ENCODE results near the gene PSRC1. TPM values are rescaled to one million over a fixed set of nuclear protein-coding genes. Genes with fewer than 3 reads are reported as not detected.

Gene PSRC1
- total RNA-seq, 2 donors from 2014 or later = 6.5 to 36.0 TPM

DNA sequence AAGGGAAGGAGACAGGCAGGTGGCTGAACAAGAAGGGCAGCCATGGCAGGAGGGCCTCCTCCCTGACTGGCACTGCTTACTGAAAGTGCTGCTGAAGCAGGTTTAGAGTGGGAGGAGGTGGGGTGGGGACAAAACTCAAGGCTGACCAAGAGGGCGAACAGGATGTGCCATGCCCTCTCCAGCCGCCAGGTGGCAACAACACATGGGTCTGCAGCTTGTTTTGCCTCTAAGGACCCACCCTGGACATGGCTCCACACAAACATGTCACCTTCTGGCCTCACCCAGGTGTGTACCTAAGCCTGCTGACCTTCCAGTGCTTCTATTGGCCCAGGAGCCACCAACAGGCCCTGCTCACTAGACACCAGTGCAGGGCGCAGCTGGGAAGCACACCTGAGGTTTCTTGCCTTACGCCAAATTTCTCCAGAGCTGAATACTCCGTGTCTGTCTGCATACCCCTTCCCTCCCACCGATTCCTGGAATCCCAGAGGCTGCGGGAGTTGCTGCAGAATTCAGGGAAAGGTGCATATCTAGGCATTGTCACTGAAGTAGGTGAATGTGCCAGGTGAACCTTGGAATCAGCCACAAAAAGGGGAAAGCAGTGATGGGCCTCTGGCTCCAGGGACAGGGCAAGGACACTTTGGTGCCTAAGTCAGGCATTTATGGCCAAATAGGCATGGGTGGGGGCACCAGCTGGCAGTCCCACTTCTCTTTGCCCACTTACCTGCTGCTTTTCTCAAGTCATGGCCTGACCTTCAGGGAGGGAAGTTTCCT lies 5.3 kb downstream of the PSRC1 start:
- H3K9me3 ChIP-seq = no peaks in the 10 kb centered on the region
- H3K36me3 ChIP-seq = no peaks in the 10 kb centered on the region
- H3K27ac ChIP-seq = peak overlapping the region; percentile 44
- TF ChIP-seq, protein P1, sequence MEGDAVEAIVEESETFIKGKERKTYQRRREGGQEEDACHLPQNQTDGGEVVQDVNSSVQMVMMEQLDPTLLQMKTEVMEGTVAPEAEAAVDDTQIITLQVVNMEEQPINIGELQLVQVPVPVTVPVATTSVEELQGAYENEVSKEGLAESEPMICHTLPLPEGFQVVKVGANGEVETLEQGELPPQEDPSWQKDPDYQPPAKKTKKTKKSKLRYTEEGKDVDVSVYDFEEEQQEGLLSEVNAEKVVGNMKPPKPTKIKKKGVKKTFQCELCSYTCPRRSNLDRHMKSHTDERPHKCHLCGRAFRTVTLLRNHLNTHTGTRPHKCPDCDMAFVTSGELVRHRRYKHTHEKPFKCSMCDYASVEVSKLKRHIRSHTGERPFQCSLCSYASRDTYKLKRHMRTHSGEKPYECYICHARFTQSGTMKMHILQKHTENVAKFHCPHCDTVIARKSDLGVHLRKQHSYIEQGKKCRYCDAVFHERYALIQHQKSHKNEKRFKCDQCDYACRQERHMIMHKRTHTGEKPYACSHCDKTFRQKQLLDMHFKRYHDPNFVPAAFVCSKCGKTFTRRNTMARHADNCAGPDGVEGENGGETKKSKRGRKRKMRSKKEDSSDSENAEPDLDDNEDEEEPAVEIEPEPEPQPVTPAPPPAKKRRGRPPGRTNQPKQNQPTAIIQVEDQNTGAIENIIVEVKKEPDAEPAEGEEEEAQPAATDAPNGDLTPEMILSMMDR (IDR thresholded peaks at IDR 0.05) = peak; percentile 84
- H3K4me1 ChIP-seq = peaks cover 26% of the 10 kb centered on the region
- H3K9ac ChIP-seq (ENCODE audit: low read depth in 2 of 2, low read length in 2 of 2) = peak overlapping the region in 1 of 2 donors; percentile 35
- peak; percentile 94 for DNase-seq
- no peaks in the 10 kb centered on the region for H3K27me3 ChIP-seq
- H3K4me3 ChIP-seq = no peak overlapping the region
- intact Hi-C loops (cut with DNase I) = no loop called here

DNA sequence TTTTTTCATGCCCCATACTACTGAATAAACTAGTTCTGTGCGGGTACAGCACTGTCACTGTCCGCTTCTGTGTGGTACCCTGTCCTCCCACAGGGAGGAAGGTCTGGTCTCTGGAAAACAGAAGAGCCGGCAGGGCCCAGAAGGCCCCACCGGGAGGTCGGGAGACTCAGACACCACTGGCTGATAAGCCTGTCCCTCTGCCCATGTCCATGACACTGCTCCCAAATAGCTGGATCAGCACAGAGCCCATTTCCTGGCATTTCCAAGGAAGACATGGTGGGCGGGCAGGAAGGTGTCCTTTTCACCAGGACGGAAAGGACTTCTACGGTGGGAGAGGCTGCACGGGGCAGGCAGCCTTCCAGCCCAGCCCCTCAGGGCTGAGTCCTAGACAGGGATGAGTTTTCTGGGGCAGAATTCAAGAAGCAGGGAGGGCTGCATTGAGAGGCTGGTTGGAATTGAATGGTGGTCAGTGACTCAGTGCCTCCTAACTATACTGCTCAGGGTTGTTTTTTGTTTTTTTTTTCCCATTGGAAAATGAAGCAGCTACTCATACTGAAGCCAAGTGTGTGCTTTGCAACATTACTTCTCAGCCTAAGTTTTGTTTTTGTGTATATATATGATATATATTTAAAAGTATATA lies 7.1 kb downstream of the PSRC1 start:
- intact Hi-C loops (cut with DNase I) = no loop called here
- Histone ChIP-seq H3K4me1 (peaks cover 15% of the 10 kb centered on the region), H3K9ac (ENCODE audit: low read depth in 2 of 2, low read length in 2 of 2) (no peak overlapping the region), H3K9me3 (no peaks in the 10 kb centered on the region), H3K4me3 (no peak overlapping the region), H3K36me3 (no peaks in the 10 kb centered on the region), H3K27me3 (no peaks in the 10 kb centered on the region), H3K27ac (no peak overlapping the region)
- no peak for DNase-seq
- TF ChIP-seq, protein P1 (IDR thresholded peaks at IDR 0.05) = no peak

DNA sequence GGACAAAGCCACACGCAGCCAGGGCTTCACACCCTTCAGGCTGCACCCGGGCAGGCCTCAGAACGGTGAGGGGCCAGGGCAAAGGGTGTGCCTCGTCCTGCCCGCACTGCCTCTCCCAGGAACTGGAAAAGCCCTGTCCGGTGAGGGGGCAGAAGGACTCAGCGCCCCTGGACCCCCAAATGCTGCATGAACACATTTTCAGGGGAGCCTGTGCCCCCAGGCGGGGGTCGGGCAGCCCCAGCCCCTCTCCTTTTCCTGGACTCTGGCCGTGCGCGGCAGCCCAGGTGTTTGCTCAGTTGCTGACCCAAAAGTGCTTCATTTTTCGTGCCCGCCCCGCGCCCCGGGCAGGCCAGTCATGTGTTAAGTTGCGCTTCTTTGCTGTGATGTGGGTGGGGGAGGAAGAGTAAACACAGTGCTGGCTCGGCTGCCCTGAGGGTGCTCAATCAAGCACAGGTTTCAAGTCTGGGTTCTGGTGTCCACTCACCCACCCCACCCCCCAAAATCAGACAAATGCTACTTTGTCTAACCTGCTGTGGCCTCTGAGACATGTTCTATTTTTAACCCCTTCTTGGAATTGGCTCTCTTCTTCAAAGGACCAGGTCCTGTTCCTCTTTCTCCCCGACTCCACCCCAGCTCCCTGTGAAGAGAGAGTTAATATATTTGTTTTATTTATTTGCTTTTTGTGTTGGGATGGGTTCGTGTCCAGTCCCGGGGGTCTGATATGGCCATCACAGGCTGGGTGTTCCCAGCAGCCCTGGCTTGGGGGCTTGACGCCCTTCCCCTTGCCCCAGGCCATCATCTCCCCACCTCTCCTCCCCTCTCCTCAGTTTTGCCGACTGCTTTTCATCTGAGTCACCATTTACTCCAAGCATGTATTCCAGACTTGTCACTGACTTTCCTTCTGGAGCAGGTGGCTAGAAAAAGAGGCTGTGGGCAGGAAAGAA lies 8.1 kb downstream of the PSRC1 start:
- no peaks in the 10 kb centered on the region for H3K9me3 ChIP-seq
- no peaks in the 10 kb centered on the region for H3K27me3 ChIP-seq
- H3K4me3 ChIP-seq = no peak overlapping the region
- peaks cover 15% of the 10 kb centered on the region for H3K4me1 ChIP-seq
- no peaks in the 10 kb centered on the region for H3K36me3 ChIP-seq
- intact Hi-C loops (cut with DNase I) = no loop called here
- no peak overlapping the region for H3K27ac ChIP-seq
- DNase-seq = peak; percentile 80
- TF ChIP-seq, protein P1 (IDR thresholded peaks at IDR 0.05) = no peak
- peak overlapping the region in 1 of 2 donors; percentile 19 for H3K9ac ChIP-seq (ENCODE audit: low read depth in 2 of 2, low read length in 2 of 2)

DNA sequence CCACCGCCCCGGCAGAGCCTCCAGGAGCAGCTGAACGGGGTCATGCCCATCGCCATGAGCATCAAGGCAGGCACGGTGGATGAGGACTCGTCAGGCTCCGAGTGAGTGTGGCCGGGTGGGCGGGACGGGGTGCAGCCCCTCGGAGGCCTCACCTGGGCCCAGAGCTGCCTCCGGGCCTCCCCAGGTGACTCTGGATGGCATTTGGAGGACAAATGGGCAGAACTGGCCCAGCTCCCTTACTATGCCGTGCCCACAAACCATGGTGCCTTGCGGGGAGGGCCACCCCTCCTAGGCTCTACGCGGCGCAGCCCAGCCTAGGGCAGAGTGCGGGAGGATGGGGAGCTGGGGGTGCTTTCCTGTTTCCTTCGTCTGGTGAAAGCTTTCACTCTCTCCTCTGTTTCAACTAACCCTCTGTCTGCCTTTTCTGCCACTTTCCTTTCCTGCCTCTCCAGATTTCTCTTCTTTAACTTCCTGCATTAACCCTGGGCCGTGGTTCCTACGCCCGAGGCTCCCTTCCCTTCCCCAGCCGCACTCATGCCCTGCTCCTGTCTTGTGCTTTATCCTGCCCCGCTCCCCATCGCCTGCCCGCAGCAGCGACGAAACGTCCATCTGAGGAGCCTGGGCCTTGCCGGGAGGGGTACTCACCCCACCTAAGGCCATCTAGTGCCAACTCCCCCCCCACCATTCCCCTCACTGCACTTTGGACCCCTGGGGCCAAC lies 9.2 kb downstream of the PSRC1 start:
- H3K36me3 ChIP-seq = no peaks in the 10 kb centered on the region
- H3K4me3 ChIP-seq = no peak overlapping the region
- H3K9me3 ChIP-seq = no peaks in the 10 kb centered on the region
- H3K4me1 ChIP-seq = peaks cover 15% of the 10 kb centered on the region
- intact Hi-C loops (cut with DNase I) = no loop called here
- H3K27me3 ChIP-seq = no peaks in the 10 kb centered on the region
- DNase-seq = no peak
- no peak overlapping the region for H3K27ac ChIP-seq
- H3K9ac ChIP-seq (ENCODE audit: low read depth in 2 of 2, low read length in 2 of 2) = peak overlapping the region in 1 of 2 donors; percentile 19
- TF ChIP-seq, protein P1 (IDR thresholded peaks at IDR 0.05) = no peak

All from colonic mucosa (tissue), 4 donors.